GM20431 (cell line): Measurements from ENCODE around the gene SLAMF9.

Source experiments
- in situ Hi-C: fragments of 300-500 bp; cut with MseI, MboI; formaldehyde crosslinking; loops from one replicate; pipeline ENCODE4 v1.15.0; 2020; ENCODE audit warnings: low sequenced_read_pairs; ENCODE audit not compliant: unreplicated experiment

The SLAMF9 gene

DNA sequence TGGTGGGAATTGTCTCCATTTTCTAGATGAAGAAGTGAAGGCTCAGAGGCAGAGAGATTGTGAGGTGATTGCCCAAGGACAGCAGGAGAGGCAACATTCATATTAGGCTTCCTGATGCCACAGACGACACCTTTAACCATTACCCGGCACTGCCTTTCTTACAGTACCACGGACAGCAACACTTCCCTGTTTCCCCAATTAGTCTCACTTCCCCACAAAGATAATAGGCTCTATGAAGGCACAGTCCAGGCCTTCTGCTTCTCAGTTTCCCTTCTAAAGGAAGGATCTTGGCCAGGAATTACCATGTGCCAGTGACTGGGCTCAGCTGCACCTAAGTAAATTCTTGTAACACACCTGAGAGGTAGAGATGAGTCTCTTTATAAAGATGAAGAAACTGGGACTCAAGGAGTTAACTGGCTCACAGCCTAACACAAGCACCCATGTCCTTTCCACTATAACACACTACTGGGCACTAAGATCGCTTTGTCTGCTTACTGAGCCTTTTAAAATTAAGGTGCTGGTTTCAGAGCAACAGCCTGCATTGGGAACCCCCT, 18.2 kb downstream of the SLAMF9 start:
- in situ Hi-C loops = no loop called here

- in situ Hi-C loops = no loop called here
Measured at GRCh38 chr1:159935305-159935704, 18.7 kb downstream of the SLAMF9 start.

GRCh38 chr1:159934136-159935039, 19.6 kb downstream of the SLAMF9 start:
- in situ Hi-C loops = no loop called here

GRCh38 chr1:159933347-159933746, 20.7 kb downstream of the SLAMF9 start:
- in situ Hi-C loops = no loop called here

DNA sequence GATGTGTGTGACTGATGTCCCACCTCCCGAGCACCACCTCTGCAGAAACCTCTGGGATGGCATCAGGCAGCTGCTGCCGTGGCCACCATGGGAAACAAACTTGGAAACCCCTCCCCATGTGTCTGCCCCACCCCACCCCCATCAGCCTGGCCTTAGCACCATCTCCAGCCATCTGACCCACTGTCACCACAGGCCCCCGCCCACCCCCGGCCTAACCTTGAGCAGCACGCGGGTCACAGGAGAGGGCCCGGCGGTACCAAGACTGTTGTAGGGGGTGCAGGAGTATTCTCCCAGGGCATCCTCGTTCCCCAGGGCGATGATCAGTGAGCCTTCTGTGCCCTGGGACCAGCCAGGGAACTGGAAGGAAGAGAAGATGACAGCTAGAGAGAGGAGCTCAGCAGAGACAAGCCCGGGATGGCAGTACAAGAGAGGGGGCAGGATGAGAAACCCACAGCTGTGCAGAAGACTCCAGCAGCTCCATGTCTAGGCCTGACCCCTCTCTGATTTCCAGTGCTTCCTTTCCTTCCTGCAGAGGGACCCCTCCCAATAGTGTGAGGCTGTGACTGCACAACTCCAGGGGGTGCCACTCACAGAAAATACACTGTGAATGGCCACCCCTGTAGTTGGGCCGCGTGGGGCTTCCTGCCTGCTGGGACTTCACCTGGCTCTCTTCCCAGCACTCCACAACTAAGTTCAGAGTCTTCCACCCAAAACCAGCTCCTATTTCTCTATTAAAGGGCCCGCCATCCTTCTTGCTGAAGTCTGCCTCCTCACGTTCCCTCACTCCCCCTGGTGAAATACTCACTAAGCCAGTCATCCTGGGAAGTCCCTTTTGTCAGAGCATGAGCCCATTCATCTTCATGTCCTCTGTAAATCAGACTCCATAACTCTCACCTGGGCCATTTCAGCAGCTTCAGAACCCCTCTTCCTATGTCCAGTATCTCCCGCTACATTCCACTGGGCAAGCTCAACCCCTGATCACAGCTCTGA, 21.4 kb downstream of the SLAMF9 start:
- in situ Hi-C loops = no loop called here

- in situ Hi-C loops = no loop called here
Measured at GRCh38 chr1:159931795-159932173, 22.3 kb downstream of the SLAMF9 start.

- in situ Hi-C loops = no loop called here
Measured at GRCh38 chr1:159931101-159931794, 22.8 kb downstream of the SLAMF9 start.

- in situ Hi-C loops = no loop called here
Measured at GRCh38 chr1:159930634-159931033, 23.4 kb downstream of the SLAMF9 start.

DNA sequence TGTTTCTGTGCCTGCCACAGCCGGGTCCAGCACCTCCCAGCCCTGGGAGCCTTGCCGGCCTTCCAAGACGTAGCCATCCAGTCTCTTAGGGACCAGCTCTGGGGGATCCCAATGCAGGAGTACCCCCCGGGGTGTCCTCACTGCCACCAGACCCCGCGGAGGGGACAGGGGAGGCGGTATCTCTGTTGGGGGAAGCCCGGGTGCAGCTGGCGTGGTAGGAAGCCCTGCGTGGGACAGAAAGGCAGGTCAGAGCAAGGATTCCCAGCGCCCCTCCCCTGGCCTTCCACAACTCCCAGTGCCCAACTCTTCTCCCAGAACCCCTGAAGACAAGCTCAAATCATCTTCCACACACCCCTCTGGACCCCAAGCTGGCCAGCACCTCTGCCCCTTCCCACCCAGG, 23.8 kb downstream of the SLAMF9 start:
- in situ Hi-C loops = no loop called here

- in situ Hi-C loops = no loop called here
Measured at GRCh38 chr1:159929155-159930051, 24.6 kb downstream of the SLAMF9 start.

DNA sequence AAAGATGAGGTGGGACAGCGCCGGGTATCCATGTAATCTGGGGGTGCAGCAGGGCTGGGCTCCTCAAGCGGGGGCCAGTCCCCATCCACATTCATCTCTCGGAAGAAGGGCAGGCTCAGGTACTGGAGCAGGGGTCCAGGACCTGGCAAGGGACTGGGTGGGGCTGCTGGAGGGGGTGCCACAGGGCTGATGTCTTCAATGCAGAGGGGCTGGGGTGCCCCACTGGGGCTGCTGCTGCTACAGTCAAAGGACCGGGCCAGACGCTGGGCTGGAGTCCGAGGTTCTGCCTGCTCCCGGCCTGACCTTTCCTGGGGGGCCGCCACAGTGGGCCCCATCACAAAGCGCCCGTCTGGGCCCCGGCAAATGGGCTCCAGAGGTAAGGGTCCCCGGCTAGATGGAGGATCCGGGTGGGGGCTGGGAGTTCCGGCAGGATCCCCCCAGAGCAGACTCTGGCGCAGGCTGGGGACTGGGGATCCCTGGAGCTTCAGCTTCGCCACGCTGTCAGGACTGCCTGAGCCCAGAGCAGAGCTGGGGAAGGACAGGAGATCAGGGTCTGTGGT, 25.5 kb downstream of the SLAMF9 start:
- in situ Hi-C loops = no loop called here

GRCh38 chr1:159927849-159928431, 26.1 kb downstream of the SLAMF9 start:
- in situ Hi-C loops = no loop called here

- in situ Hi-C loops = no loop called here
Measured at GRCh38 chr1:159927211-159927848, 26.7 kb downstream of the SLAMF9 start.

DNA sequence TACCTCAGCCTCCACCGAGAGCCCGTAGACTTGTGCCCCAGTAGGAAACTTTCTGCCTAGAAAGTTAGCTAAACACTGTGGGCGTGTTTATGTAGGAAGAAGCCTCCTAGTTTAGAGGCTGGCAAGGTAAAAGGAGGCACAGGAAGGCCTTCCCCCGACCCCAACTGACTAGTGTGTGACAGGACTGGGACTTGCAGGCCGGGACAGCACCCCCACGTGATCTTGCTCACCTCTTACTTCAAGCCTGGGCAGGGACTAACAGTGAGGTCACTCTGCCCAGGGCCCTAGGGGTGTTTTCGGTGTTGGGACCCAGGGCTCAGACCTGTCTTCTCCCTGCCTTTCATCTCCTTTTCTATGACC, 28.3 kb downstream of the SLAMF9 start:
- in situ Hi-C loops = no loop called here

DNA sequence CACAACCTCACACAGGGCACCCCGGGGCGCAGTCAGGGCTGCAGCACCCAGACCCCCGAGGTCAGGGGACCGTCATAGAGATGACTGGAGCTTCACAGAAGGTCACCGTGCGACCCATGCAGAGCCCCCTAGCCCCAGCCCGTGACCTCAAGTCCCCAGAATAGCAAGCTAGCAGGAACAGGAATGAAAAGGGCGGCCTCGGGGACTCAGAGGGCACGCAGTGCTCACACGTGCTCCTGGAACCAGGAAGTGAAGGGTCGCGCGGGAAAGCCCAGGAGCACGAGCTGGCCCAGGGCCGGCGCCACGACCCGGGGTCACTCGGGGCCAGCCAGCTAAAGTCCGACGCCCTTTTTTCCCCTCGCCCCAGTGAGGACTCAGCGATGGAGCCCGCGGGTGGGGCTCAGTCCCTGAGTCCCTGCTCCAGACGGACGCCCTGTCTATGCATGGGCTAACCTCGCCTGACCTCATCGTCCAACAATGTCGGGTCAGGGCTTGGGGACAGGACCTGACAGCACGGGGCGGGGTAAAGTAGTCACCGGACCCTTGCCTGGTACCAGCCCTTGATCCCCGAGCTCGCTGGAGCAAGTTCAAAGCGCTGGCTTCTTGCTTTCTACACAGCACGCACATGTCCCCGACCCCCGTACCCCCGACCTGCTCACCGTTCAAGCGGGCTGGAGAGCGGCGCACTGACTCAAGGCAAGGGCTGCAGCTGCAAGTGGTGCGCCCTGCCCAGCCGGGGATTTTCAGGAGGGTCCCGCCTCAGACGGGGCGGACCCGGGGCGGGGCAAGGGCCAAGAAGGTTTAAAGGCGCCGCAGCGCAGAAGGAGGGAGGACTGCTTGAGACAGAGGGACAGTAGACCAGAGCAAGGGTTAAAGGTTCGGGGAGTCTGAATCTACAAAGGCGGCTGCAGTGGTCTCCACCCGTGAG, 29.0 kb downstream of the SLAMF9 start, which contains the start of gene TAGLN2:
Gene TAGLN2, minus strand, starts transcription at position 717 of the 928 bp plus-strand sequence. CDS start 4,998 bp downstream, outside the sequence.
- in situ Hi-C loops = no loop called here

DNA sequence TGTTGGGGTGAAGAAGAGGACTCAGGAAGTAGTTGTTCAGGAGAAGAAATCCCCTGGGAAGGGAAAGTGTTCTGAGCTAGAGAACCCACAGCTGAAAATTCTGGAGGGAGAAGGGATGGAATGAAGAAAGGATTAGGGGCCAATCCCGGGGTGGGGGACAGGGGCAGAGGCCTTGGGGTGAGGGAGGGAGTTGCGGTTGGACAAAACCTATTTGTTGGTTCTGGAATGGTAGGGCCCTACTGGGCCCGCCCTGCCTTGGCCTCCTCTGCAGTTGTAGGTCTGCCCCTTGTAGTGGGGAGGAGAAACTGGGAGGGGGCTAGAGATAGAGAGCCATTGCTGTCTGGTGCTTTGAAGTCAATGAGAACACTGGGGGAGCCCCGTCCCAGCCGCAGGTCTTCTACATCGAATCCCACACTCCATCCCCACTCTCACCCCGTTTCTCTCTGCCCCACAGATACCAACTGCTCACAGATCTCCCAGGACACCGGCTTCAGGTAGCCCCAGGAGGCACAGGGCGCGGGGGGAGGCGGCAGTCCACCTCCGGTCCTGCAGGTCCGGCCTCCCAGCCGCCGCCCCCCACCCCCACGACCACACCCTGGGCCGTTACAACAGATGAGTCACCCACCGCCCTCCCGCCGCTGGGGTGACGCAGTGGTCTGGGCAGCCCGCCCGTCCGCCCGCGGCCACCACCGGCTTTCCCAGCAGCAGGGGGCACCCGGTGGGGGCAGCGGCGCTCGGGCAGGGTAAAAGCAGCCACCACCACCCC, 29.8 kb downstream of the SLAMF9 start:
- in situ Hi-C loops = no loop called here
